Duodenal mucosa (tissue), 2 donors: ENCODE data around the gene MIB2.

Source experiments
- H3K27ac ChIP-seq: one replicate; pipeline ENCODE4 v1.7.0; 2013; ENCODE audit warnings: low read depth, low read length
- H3K27me3 ChIP-seq, 2 donors: one replicate each; pipeline ENCODE4 v1.7.0; 2013; ENCODE audit warnings: low read length in 2 of 2, control low read depth in 1 of 2; ENCODE audit not compliant: insufficient read depth in 2 of 2, control insufficient read depth in 1 of 2
- H3K36me3 ChIP-seq, 2 donors: one replicate each; pipeline ENCODE4 v1.7.0; 2013; ENCODE audit warnings: low read length in 2 of 2, control low read depth in 1 of 2; ENCODE audit not compliant: insufficient read depth in 2 of 2, control insufficient read depth in 1 of 2
- H3K4me1 ChIP-seq, 2 donors: one replicate each; pipeline ENCODE4 v1.7.0; 2013; ENCODE audit warnings: low read length in 2 of 2, control low read depth in 1 of 2; ENCODE audit not compliant: insufficient read depth in 2 of 2, control insufficient read depth in 1 of 2
- H3K4me3 ChIP-seq, 2 donors: one replicate each; pipeline ENCODE4 v1.7.0; 2013; ENCODE audit warnings: low read length in 2 of 2, low read depth in 1 of 2
- H3K9ac ChIP-seq, 2 donors: one replicate each; pipeline ENCODE4 v1.7.0; 2013; ENCODE audit warnings: low read length in 2 of 2, low read depth in 1 of 2
- H3K9me3 ChIP-seq, 2 donors: one replicate each; pipeline ENCODE4 v1.7.0; 2013; ENCODE audit warnings: low read length in 2 of 2, control low read depth in 1 of 2; ENCODE audit not compliant: control insufficient read depth in 1 of 2

The MIB2 gene

GRCh38 chr1:1615256-1616044 is at the start of gene MIB2:
Gene MIB2 (plus strand): TSS chr1:1615500. CDS start chr1:1623453, 7,953 bp downstream.
- H3K27me3 ChIP-seq, result no peaks in the 10 kb centered on the region
- H3K4me1 ChIP-seq, result peaks cover 19 to 28% of the 10 kb centered on the region in 2 donors
- no peaks in the 10 kb centered on the region for H3K9me3 ChIP-seq

DNA sequence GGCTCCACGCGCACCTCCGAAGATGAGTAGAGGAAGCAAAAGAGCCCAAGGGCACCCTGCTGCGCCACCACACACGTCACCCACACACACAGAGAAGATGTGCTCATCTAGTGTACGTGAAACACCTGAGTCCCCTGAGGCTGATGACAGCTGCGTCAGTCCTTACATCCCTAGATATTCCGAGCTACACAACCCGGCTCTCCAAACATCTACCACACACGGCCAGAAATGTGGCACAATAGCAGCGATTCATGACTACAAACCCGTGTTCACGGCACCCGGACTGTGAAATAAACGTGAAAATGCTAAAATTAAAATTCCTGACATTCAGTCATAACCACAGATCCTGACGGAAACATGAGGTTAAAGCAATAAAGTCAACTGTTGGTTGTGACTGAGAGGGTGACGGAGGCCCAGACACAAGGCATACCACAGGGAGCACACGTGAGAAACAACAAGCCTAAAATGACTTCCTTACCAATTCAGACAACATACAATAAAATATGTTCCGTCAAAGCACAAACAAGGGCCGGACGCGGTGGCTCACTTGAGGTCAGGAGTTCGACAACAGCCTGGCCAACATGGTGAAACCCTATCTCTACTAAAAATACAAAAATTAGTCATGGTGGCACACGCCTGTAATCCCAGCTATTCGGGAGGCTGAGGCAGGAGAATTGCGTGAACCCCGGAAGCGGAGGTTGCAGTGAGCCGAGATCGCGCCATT is 48.0 kb upstream of the MIB2 start:
- H3K9me3 ChIP-seq, result no peaks in the 10 kb centered on the region
- no peak overlapping the region for H3K27ac ChIP-seq
- no peak overlapping the region for H3K4me3 ChIP-seq
- peaks cover 4 to 5% of the 10 kb centered on the region in 2 donors for H3K4me1 ChIP-seq
- H3K36me3 ChIP-seq, result peaks cover 35 to 57% of the 10 kb centered on the region in 2 donors
- H3K9ac ChIP-seq, result no peak overlapping the region
- no peaks in the 10 kb centered on the region for H3K27me3 ChIP-seq

More at GRCh38 chr1:1615256-1616044, at the start of gene MIB2:
- Histone ChIP-seq H3K27ac (peak within 1 kb of the TSS; percentile 100), H3K4me3 (peak within 1 kb of the TSS; percentile 84 to 91), H3K9ac (peak within 1 kb of the TSS; percentile 94), H3K36me3 (peaks cover 0 to 8% of the 10 kb centered on the region in 2 donors)

- Histone ChIP-seq H3K36me3 (peaks cover 29 to 51% of the 10 kb centered on the region in 2 donors), H3K4me1 (peaks cover 5 to 9% of the 10 kb centered on the region in 2 donors), H3K4me3 (no peak overlapping the region), H3K27me3 (no peaks in the 10 kb centered on the region), H3K9ac (no peak overlapping the region), H3K27ac (no peak overlapping the region), H3K9me3 (no peaks in the 10 kb centered on the region)
Measured at GRCh38 chr1:1567891-1568291, 47.4 kb upstream of the MIB2 start.

DNA sequence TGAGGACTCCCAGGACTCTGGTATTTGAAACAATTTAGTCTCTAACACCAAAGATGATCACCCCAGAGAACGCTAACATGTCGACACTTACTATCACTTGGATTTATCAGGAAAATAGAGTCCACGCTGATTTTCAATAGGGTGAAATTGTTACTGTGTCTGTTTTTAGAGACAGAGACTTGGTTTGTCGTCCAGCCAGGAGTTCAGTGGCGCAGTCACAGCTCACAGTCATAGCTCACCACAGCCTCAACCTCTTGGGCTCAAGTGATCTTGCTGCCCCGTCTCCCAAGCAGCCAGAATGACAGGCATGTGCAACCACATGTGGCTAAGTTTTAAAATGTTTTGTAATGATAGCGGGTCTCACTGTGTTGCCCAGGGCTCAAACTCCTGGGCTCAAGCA is 46.0 kb upstream of the MIB2 start:
- no peak overlapping the region for H3K4me3 ChIP-seq
- no peaks in the 10 kb centered on the region for H3K9me3 ChIP-seq
- H3K9ac ChIP-seq, result no peak overlapping the region
- H3K27me3 ChIP-seq, result no peaks in the 10 kb centered on the region
- no peak overlapping the region for H3K27ac ChIP-seq
- H3K4me1 ChIP-seq, result peaks cover 5 to 16% of the 10 kb centered on the region in 2 donors
- H3K36me3 ChIP-seq, result peaks cover 20 to 36% of the 10 kb centered on the region in 2 donors

GRCh38 chr1:1573843-1574720 is 41.2 kb upstream of the MIB2 start:
- Histone ChIP-seq H3K27me3 (no peaks in the 10 kb centered on the region), H3K9ac (peak overlapping the region; percentile 96 to 100), H3K36me3 (peaks cover 3 to 18% of the 10 kb centered on the region in 2 donors), H3K4me1 (peaks cover 17 to 46% of the 10 kb centered on the region in 2 donors), H3K27ac (peak overlapping the region; percentile 99), H3K4me3 (peak overlapping the region; percentile 98), H3K9me3 (no peaks in the 10 kb centered on the region)

DNA sequence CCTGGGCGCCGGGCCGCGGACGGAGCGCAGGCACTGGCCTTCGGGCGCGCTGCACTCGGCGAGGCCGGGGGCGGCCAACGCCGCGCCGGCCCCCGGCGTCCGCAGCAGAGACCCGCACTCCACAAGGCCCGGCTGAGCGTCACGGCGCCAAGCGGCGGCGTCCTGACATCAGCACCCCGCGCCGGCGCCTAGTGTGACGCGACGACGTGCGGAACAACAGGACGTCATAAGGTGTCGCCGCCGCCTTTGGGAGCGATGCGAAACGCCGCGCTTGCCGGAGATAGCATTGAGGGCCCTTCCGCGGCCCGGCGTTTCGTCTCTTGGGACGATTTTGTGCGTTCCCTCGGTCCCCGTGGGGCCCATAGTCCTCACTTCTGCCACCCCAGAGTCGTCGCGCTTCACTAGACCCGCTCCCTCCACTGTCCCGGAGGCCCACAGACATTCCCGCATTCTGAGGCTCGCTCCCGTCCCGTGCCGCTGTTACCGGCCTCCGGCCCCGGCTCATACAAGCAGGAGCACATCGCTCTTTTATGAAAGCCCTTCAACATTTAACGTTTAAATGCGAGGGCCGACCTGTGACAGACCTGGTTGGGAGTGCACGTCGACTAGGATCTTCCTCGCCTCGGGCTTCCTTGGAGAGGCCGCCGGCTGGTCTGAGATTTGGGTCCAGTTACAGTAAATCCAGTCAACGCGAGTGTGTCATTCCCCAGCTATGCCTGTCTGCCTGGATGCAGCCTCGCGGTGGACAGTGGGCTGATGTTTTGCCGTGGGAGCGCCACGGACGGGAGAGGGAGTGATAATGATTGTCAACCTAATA is 40.4 kb upstream of the MIB2 start, which contains the start of gene SSU72:
TSS of gene SSU72 (minus strand) at position 143 of the 817 bp plus-strand sequence. CDS start 306 bp downstream, outside the sequence.
- H3K27ac ChIP-seq, result peak within 1 kb of the TSS; percentile 99
- H3K4me1 ChIP-seq, result peaks cover 16 to 47% of the 10 kb centered on the region in 2 donors

GRCh38 chr1:1577367-1578011 is 37.8 kb upstream of the MIB2 start:
- no peaks in the 10 kb centered on the region for H3K27me3 ChIP-seq
- no peaks in the 10 kb centered on the region for H3K9me3 ChIP-seq
- peaks cover 11 to 46% of the 10 kb centered on the region in 2 donors for H3K4me1 ChIP-seq
- peak overlapping the region; percentile 30 for H3K27ac ChIP-seq
- H3K4me3 ChIP-seq, result peak overlapping the region in 1 of 2 donors; percentile 28
- H3K9ac ChIP-seq, result peak overlapping the region in 1 of 2 donors; percentile 1
- H3K36me3 ChIP-seq, result no peaks in the 10 kb centered on the region

More for the DNA sequence above, 40.4 kb upstream of the MIB2 start, which contains the start of gene SSU72:
- no peaks in the 10 kb centered on the region for H3K27me3 ChIP-seq
- H3K9me3 ChIP-seq, result no peaks in the 10 kb centered on the region
- H3K9ac ChIP-seq, result peak within 1 kb of the TSS; percentile 98 to 100
- H3K4me3 ChIP-seq, result peak within 1 kb of the TSS; percentile 98
- H3K36me3 ChIP-seq, result peaks cover 0 to 13% of the 10 kb centered on the region in 2 donors

GRCh38 chr1:1578371-1578940 is 36.8 kb upstream of the MIB2 start:
- no peaks in the 10 kb centered on the region for H3K9me3 ChIP-seq
- no peak overlapping the region for H3K27ac ChIP-seq
- H3K9ac ChIP-seq, result no peak overlapping the region
- H3K4me3 ChIP-seq, result no peak overlapping the region
- H3K4me1 ChIP-seq, result peaks cover 11 to 38% of the 10 kb centered on the region in 2 donors
- H3K36me3 ChIP-seq, result no peaks in the 10 kb centered on the region
- H3K27me3 ChIP-seq, result no peaks in the 10 kb centered on the region
